WTC11 (cell line): ENCODE results near the gene OFD1. TPM values are rescaled to one million over a fixed set of nuclear protein-coding genes. Genes with fewer than 3 reads are reported as not detected.
A peak's percentile ranks its signal among the peaks of the same experiment; 100 is the strongest.

Source experiments
- ATAC-seq: fragments of 200-7000 bp; cut with Tn5 transposase; 2 replicates; pipeline ENCODE4 v1.10.0; 2021; ENCODE audit warnings: mild to moderate bottlenecking, moderate library complexity
- CTCF ChIA-PET: fragments of 300-600 bp; sonication (Branson Sonifier 250); formaldehyde crosslinking; loops from one replicate; lab custom pipeline; 2021; ENCODE audit warnings: antibody characterized with exemption; lab: Charles Lee
- POLR2A ChIA-PET: fragments of 350-600 bp; sonication (Branson Sonifier 250); formaldehyde crosslinking; loops from one replicate; lab custom pipeline; 2021; ENCODE audit warnings: antibody characterized with exemption; lab: Charles Lee
- DNase-seq: peaks from one replicate; pipeline ENCODE4 v3.0.0; 2021; ENCODE audit warnings: low spot score
- H3K27ac Mint-ChIP-seq: 2 replicates; pipeline ENCODE4 v1.8.0; 2021; ENCODE audit warnings: mixed read lengths
- H3K27me3 Mint-ChIP-seq: 2 replicates; pipeline ENCODE4 v1.8.0; 2021; ENCODE audit warnings: low read depth, mild to moderate bottlenecking, moderate library complexity, mixed read lengths
- H3K36me3 Mint-ChIP-seq: 2 replicates; pipeline ENCODE4 v1.8.0; 2021; ENCODE audit warnings: mixed read lengths
- H3K4me1 Mint-ChIP-seq: 2 replicates; pipeline ENCODE4 v1.8.0; 2022; ENCODE audit warnings: mixed read lengths
- H3K4me3 Mint-ChIP-seq: 2 replicates; pipeline ENCODE4 v1.8.0; 2021; ENCODE audit warnings: mild to moderate bottlenecking, moderate library complexity, mixed read lengths
- H3K9me3 Mint-ChIP-seq: 2 replicates; pipeline ENCODE4 v1.8.0; 2021; ENCODE audit warnings: mixed read lengths
- ELF4 ChIP-seq: sonication (generic); formaldehyde crosslinking; IDR thresholded peaks from 2 replicates; pipeline ENCODE4 v1.8.1; 2022; ENCODE audit warnings: low read depth, mild to moderate bottlenecking, moderate library complexity, missing genetic modification reagents
- FOXJ3 ChIP-seq: sonication (generic); formaldehyde crosslinking; IDR thresholded peaks from 2 replicates; pipeline ENCODE4 v1.9.0; 2021; ENCODE audit warnings: missing genetic modification reagents, mild to moderate bottlenecking, borderline replicate concordance
- FOXP1 ChIP-seq: sonication (generic); formaldehyde crosslinking; IDR thresholded peaks from 2 replicates; pipeline ENCODE4 v1.8.0; 2022; ENCODE audit warnings: missing genetic modification reagents, mild to moderate bottlenecking, moderate library complexity, borderline replicate concordance
- GRHL2 ChIP-seq: fragments of 250-450 bp; sonication (Bioruptor Pico); IDR thresholded peaks from 2 replicates; pipeline ENCODE4 v1.8.0; 2022; ENCODE audit warnings: mild to moderate bottlenecking, moderate library complexity; ENCODE audit not compliant: insufficient replicate concordance, severe bottlenecking
- KAT7 ChIP-seq: sonication (generic); formaldehyde crosslinking; IDR thresholded peaks from 2 replicates; pipeline ENCODE4 v1.8.1; 2023; ENCODE audit warnings: missing genetic modification reagents, mild to moderate bottlenecking, borderline replicate concordance
- MXD4 ChIP-seq: fragments of 250-450 bp; sonication (Bioruptor Pico); IDR thresholded peaks from 2 replicates; pipeline ENCODE4 v1.8.0; 2021; ENCODE audit warnings: mild to moderate bottlenecking, moderate library complexity, borderline replicate concordance
- NR2C2 ChIP-seq: sonication (generic); formaldehyde crosslinking; IDR thresholded peaks from 2 replicates; pipeline ENCODE4 v1.8.0; 2022; ENCODE audit warnings: mild to moderate bottlenecking, missing genetic modification reagents
- ZNF138 ChIP-seq: sonication (generic); formaldehyde crosslinking; conservative IDR thresholded peaks from 2 replicates; pipeline ENCODE4 v1.8.1; 2022; ENCODE audit warnings: mild to moderate bottlenecking, moderate library complexity, missing genetic modification reagents
- ZNF232 ChIP-seq: sonication (generic); formaldehyde crosslinking; IDR thresholded peaks from 2 replicates; pipeline ENCODE4 v1.8.0; 2022; ENCODE audit warnings: mild to moderate bottlenecking, missing genetic modification reagents
- ZNF317 ChIP-seq: sonication (generic); formaldehyde crosslinking; IDR thresholded peaks from 2 replicates; pipeline ENCODE4 v1.8.1; 2023; ENCODE audit warnings: low read depth, mild to moderate bottlenecking, moderate library complexity, missing genetic modification reagents, borderline replicate concordance
- total RNA-seq: library from RNA; stranded (reverse); gene quantifications from 3 replicates; pipeline ENCODE4 v1.2.3, GENCODE V29; 2021
- TF ChIP-seq, protein P1 (sequence below): sonication (generic); formaldehyde crosslinking; IDR thresholded peaks from 2 replicates; pipeline ENCODE4 v1.8.0; 2022; ENCODE audit warnings: mild to moderate bottlenecking, missing genetic modification reagents
- TF ChIP-seq, protein P2 (sequence below): sonication (generic); formaldehyde crosslinking; IDR thresholded peaks from 2 replicates; pipeline ENCODE4 v1.8.1; 2022; ENCODE audit warnings: low read depth, mild to moderate bottlenecking, moderate library complexity, missing genetic modification reagents, borderline replicate concordance
- TF ChIP-seq, protein P3 (sequence below): sonication (generic); formaldehyde crosslinking; IDR thresholded peaks from 2 replicates; pipeline ENCODE4 v1.8.1; 2023; ENCODE audit warnings: mild to moderate bottlenecking, moderate library complexity, missing genetic modification reagents
- TF ChIP-seq, protein P4 (sequence below): sonication (generic); formaldehyde crosslinking; conservative IDR thresholded peaks from 2 replicates; pipeline ENCODE4 v1.8.1; 2022; ENCODE audit warnings: mild to moderate bottlenecking, missing genetic modification reagents
- TF ChIP-seq, protein P5 (sequence below): sonication (generic); formaldehyde crosslinking; IDR thresholded peaks from 2 replicates; pipeline ENCODE4 v1.8.0; 2023; ENCODE audit warnings: missing genetic modification reagents
- TF ChIP-seq, protein P6 (sequence below): sonication (generic); formaldehyde crosslinking; IDR thresholded peaks from 2 replicates; pipeline ENCODE4 v1.8.0; 2023; ENCODE audit warnings: mild to moderate bottlenecking, missing genetic modification reagents
- TF ChIP-seq, protein P7 (sequence below): sonication (generic); formaldehyde crosslinking; IDR thresholded peaks from 2 replicates; pipeline ENCODE4 v1.8.0; 2022; ENCODE audit warnings: mild to moderate bottlenecking, missing genetic modification reagents
- TF ChIP-seq, protein P8 (sequence below): sonication (generic); formaldehyde crosslinking; IDR thresholded peaks from 2 replicates; pipeline ENCODE4 v1.8.1; 2023; ENCODE audit warnings: mild to moderate bottlenecking, missing genetic modification reagents
- TF ChIP-seq, protein P9 (sequence below): sonication (generic); formaldehyde crosslinking; IDR thresholded peaks from 2 replicates; pipeline ENCODE4 v1.8.1; 2022; ENCODE audit warnings: mild to moderate bottlenecking, moderate library complexity, missing genetic modification reagents

The OFD1 gene
- total RNA-seq, 1 experiment from 2014 or later: 23.4 TPM

DNA sequence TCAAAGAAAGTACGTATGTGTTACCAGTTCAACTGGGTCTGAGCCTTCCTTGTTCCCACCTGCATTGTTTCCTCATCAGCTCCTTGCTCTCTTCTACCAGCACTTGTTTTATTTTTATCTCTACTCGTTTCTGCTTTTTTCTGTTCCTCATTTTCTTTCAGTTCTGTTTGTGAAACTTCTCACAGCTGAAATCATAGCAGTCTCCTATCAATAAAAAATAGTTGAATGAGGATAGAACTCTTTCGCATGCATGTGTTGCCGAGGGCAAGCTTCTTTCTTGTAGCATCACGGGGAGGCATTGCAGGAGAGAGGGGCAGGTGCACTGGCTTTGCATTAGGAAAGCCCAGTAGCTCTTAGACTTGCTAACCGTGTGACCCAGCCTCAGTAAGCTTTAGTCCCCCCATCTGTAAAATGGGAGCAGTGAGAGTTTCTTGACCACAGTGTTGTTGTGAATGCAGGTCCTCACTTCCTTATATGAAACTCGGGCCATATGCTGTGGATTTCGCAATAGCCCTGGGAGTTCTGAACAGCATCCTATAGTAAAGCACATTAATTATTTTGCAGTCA is 24.7 kb downstream of the OFD1 start:
- H3K9me3 Mint-ChIP-seq: no peaks in the 10 kb centered on the region
- H3K4me1 Mint-ChIP-seq: peaks cover 52% of the 10 kb centered on the region
- TF ChIP-seq, protein P1, sequence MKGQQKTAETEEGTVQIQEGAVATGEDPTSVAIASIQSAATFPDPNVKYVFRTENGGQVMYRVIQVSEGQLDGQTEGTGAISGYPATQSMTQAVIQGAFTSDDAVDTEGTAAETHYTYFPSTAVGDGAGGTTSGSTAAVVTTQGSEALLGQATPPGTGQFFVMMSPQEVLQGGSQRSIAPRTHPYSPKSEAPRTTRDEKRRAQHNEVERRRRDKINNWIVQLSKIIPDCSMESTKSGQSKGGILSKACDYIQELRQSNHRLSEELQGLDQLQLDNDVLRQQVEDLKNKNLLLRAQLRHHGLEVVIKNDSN: no peak
- TF ChIP-seq ZNF232 (CRISPR knock-in tag) (no peak), ELF4 (CRISPR knock-in tag) (no peak), ZNF317 (no peak)
- TF ChIP-seq, protein P2, sequence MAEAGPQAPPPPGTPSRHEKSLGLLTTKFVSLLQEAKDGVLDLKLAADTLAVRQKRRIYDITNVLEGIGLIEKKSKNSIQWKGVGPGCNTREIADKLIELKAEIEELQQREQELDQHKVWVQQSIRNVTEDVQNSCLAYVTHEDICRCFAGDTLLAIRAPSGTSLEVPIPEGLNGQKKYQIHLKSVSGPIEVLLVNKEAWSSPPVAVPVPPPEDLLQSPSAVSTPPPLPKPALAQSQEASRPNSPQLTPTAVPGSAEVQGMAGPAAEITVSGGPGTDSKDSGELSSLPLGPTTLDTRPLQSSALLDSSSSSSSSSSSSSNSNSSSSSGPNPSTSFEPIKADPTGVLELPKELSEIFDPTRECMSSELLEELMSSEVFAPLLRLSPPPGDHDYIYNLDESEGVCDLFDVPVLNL (CRISPR knock-in tag): no peak
- TF ChIP-seq, protein P3, sequence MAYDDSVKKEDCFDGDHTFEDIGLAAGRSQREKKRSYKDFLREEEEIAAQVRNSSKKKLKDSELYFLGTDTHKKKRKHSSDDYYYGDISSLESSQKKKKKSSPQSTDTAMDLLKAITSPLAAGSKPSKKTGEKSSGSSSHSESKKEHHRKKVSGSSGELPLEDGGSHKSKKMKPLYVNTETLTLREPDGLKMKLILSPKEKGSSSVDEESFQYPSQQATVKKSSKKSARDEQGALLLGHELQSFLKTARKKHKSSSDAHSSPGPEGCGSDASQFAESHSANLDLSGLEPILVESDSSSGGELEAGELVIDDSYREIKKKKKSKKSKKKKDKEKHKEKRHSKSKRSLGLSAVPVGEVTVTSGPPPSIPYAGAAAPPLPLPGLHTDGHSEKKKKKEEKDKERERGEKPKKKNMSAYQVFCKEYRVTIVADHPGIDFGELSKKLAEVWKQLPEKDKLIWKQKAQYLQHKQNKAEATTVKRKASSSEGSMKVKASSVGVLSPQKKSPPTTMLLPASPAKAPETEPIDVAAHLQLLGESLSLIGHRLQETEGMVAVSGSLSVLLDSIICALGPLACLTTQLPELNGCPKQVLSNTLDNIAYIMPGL (CRISPR knock-in tag): no peak
- TF ChIP-seq, protein P4, sequence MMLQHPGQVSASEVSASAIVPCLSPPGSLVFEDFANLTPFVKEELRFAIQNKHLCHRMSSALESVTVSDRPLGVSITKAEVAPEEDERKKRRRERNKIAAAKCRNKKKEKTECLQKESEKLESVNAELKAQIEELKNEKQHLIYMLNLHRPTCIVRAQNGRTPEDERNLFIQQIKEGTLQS (CRISPR knock-in tag): no peak
- DNase-seq (no peak), ATAC-seq (no peak)
- no peak overlapping the region for H3K27ac Mint-ChIP-seq
- ChIA-PET POLR2A (interaction anchor here (0.6 kb wide), 1 partner anchor 257 kb away, joined by 6 read pairs; no protein-coding TSS in a partner anchor), CTCF (interaction anchor here (0.8 kb wide), 1 partner anchor 113 kb away, joined by 3 read pairs; no protein-coding TSS in a partner anchor)
- H3K4me3 Mint-ChIP-seq: no peak overlapping the region
- H3K27me3 Mint-ChIP-seq: no peaks in the 10 kb centered on the region
- peaks cover 26% of the 10 kb centered on the region for H3K36me3 Mint-ChIP-seq

DNA sequence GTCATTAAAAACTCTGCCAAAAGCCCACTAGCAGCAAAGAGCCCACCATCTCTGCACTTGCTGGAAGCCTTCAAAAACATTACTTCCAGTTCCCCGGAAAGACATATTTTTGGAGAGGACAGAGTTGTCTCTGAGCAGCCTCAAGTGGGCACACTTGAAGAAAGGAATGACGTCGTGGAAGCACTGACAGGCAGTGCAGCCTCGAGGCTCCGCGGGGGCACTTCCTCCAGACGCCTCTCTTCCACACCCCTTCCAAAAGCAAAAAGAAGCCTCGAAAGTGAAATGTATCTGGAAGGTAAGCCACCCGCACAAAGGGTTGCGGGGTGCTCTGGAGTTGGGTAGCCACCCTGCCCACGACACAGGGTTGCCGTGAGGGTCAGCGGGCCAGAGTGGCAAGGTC is 25.9 kb downstream of the OFD1 start:
- Mint-ChIP-seq H3K27me3 (no peaks in the 10 kb centered on the region), H3K9me3 (no peaks in the 10 kb centered on the region), H3K27ac (0 out of 2 replicates have a peak overlapping the region, but pooled peaks have one; percentile 24), H3K4me1 (peaks cover 57% of the 10 kb centered on the region), H3K4me3 (no peak overlapping the region), H3K36me3 (peaks cover 22% of the 10 kb centered on the region)
- CTCF ChIA-PET: interaction anchor here (1.0 kb wide), 1 partner anchor 272 kb away, joined by 3 read pairs; no protein-coding TSS in a partner anchor
- ATAC-seq: no peak
- POLR2A ChIA-PET: no interaction called here
- TF ChIP-seq, protein P5, sequence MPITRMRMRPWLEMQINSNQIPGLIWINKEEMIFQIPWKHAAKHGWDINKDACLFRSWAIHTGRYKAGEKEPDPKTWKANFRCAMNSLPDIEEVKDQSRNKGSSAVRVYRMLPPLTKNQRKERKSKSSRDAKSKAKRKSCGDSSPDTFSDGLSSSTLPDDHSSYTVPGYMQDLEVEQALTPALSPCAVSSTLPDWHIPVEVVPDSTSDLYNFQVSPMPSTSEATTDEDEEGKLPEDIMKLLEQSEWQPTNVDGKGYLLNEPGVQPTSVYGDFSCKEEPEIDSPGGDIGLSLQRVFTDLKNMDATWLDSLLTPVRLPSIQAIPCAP (CRISPR knock-in tag): no peak
- TF ChIP-seq, protein P6, sequence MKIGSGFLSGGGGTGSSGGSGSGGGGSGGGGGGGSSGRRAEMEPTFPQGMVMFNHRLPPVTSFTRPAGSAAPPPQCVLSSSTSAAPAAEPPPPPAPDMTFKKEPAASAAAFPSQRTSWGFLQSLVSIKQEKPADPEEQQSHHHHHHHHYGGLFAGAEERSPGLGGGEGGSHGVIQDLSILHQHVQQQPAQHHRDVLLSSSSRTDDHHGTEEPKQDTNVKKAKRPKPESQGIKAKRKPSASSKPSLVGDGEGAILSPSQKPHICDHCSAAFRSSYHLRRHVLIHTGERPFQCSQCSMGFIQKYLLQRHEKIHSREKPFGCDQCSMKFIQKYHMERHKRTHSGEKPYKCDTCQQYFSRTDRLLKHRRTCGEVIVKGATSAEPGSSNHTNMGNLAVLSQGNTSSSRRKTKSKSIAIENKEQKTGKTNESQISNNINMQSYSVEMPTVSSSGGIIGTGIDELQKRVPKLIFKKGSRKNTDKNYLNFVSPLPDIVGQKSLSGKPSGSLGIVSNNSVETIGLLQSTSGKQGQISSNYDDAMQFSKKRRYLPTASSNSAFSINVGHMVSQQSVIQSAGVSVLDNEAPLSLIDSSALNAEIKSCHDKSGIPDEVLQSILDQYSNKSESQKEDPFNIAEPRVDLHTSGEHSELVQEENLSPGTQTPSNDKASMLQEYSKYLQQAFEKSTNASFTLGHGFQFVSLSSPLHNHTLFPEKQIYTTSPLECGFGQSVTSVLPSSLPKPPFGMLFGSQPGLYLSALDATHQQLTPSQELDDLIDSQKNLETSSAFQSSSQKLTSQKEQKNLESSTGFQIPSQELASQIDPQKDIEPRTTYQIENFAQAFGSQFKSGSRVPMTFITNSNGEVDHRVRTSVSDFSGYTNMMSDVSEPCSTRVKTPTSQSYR (CRISPR knock-in tag): no peak
- TF ChIP-seq, protein P7, sequence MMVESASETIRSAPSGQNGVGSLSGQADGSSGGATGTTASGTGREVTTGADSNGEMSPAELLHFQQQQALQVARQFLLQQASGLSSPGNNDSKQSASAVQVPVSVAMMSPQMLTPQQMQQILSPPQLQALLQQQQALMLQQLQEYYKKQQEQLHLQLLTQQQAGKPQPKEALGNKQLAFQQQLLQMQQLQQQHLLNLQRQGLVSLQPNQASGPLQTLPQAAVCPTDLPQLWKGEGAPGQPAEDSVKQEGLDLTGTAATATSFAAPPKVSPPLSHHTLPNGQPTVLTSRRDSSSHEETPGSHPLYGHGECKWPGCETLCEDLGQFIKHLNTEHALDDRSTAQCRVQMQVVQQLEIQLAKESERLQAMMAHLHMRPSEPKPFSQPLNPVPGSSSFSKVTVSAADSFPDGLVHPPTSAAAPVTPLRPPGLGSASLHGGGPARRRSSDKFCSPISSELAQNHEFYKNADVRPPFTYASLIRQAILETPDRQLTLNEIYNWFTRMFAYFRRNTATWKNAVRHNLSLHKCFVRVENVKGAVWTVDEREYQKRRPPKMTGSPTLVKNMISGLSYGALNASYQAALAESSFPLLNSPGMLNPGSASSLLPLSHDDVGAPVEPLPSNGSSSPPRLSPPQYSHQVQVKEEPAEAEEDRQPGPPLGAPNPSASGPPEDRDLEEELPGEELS (CRISPR knock-in tag): no peak
- TF ChIP-seq, protein P8, sequence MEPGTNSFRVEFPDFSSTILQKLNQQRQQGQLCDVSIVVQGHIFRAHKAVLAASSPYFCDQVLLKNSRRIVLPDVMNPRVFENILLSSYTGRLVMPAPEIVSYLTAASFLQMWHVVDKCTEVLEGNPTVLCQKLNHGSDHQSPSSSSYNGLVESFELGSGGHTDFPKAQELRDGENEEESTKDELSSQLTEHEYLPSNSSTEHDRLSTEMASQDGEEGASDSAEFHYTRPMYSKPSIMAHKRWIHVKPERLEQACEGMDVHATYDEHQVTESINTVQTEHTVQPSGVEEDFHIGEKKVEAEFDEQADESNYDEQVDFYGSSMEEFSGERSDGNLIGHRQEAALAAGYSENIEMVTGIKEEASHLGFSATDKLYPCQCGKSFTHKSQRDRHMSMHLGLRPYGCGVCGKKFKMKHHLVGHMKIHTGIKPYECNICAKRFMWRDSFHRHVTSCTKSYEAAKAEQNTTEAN: no peak
- TF ChIP-seq KAT7 (CRISPR knock-in tag): no peak
- no peak for TF ChIP-seq ZNF138 (CRISPR knock-in tag)
- TF ChIP-seq NR2C2: no peak
- TF ChIP-seq GRHL2: no peak
- TF ChIP-seq ZNF232 (CRISPR knock-in tag): no peak
- TF ChIP-seq, protein P9, sequence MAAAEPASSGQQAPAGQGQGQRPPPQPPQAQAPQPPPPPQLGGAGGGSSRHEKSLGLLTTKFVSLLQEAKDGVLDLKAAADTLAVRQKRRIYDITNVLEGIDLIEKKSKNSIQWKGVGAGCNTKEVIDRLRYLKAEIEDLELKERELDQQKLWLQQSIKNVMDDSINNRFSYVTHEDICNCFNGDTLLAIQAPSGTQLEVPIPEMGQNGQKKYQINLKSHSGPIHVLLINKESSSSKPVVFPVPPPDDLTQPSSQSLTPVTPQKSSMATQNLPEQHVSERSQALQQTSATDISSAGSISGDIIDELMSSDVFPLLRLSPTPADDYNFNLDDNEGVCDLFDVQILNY (CRISPR knock-in tag): no peak
- no peak for TF ChIP-seq FOXP1 (CRISPR knock-in tag)
- TF ChIP-seq MXD4 (CRISPR knock-in tag): no peak
- no peak for TF ChIP-seq ELF4 (CRISPR knock-in tag)
- TF ChIP-seq FOXJ3 (CRISPR knock-in tag): no peak
- DNase-seq: no peak
